ENCODE data around the gene RGS6. TPM values are rescaled to one million over a fixed set of nuclear protein-coding genes. Genes with fewer than 3 reads are reported as not detected.
A peak's percentile ranks its signal among the peaks of the same experiment; 100 is the strongest.

Gene RGS6
- total RNA-seq, 1 donor from 2014 or later = 5.2 TPM

- no peaks in the 10 kb centered on the region for H3K9me3 ChIP-seq (ENCODE audit: control insufficient read depth in 3 of 3, low read length in 3 of 3)
- H3K9ac ChIP-seq (ENCODE audit: low read depth in 1 of 3, low read length in 3 of 3) = no peak overlapping the region
- no peaks in the 10 kb centered on the region for H3K36me3 ChIP-seq (ENCODE audit: control insufficient read depth in 3 of 3, insufficient read depth in 3 of 3, low read length in 3 of 3)
- no peak overlapping the region for H3K4me3 ChIP-seq (ENCODE audit: low read length in 3 of 3)
- H3K4me1 ChIP-seq (ENCODE audit: control insufficient read depth in 3 of 3, insufficient read depth in 3 of 3, low read length in 3 of 3) = no peaks in the 10 kb centered on the region
- H3K27me3 ChIP-seq (ENCODE audit: control insufficient read depth in 3 of 3, insufficient read depth in 3 of 3, low read length in 3 of 3) = no peaks in the 10 kb centered on the region
- H3K27ac ChIP-seq (ENCODE audit: low read depth, low read length) = no peak overlapping the region
Observed at GRCh38 chr14:72126091-72126490, 193.9 kb downstream of the RGS6 start.

- H3K9me3 ChIP-seq (ENCODE audit: control insufficient read depth in 3 of 3, low read length in 3 of 3) = no peaks in the 10 kb centered on the region
Observed at GRCh38 chr14:72126561-72126960, 194.3 kb downstream of the RGS6 start.

GRCh38 chr14:72128629-72129028, 196.4 kb downstream of the RGS6 start:
- H3K27ac ChIP-seq (ENCODE audit: low read depth, low read length) = no peak overlapping the region
- H3K27me3 ChIP-seq (ENCODE audit: control insufficient read depth in 3 of 3, insufficient read depth in 3 of 3, low read length in 3 of 3) = no peaks in the 10 kb centered on the region
- no peak overlapping the region for H3K9ac ChIP-seq (ENCODE audit: low read depth in 1 of 3, low read length in 3 of 3)
- peaks cover 0 to 2% (median 0%) of the 10 kb centered on the region in 3 donors for H3K9me3 ChIP-seq (ENCODE audit: control insufficient read depth in 3 of 3, low read length in 3 of 3)
- H3K4me3 ChIP-seq (ENCODE audit: low read length in 3 of 3) = no peak overlapping the region
- H3K4me1 ChIP-seq (ENCODE audit: control insufficient read depth in 3 of 3, insufficient read depth in 3 of 3, low read length in 3 of 3) = no peaks in the 10 kb centered on the region
- no peaks in the 10 kb centered on the region for H3K36me3 ChIP-seq (ENCODE audit: control insufficient read depth in 3 of 3, insufficient read depth in 3 of 3, low read length in 3 of 3)

More at GRCh38 chr14:72126561-72126960, 194.3 kb downstream of the RGS6 start:
- no peaks in the 10 kb centered on the region for H3K4me1 ChIP-seq (ENCODE audit: control insufficient read depth in 3 of 3, insufficient read depth in 3 of 3, low read length in 3 of 3)
- H3K9ac ChIP-seq (ENCODE audit: low read depth in 1 of 3, low read length in 3 of 3) = no peak overlapping the region
- no peak overlapping the region for H3K4me3 ChIP-seq (ENCODE audit: low read length in 3 of 3)
- no peaks in the 10 kb centered on the region for H3K27me3 ChIP-seq (ENCODE audit: control insufficient read depth in 3 of 3, insufficient read depth in 3 of 3, low read length in 3 of 3)
- H3K27ac ChIP-seq (ENCODE audit: low read depth, low read length) = no peak overlapping the region
- H3K36me3 ChIP-seq (ENCODE audit: control insufficient read depth in 3 of 3, insufficient read depth in 3 of 3, low read length in 3 of 3) = no peaks in the 10 kb centered on the region

GRCh38 chr14:72129291-72129690, 197.1 kb downstream of the RGS6 start:
- Histone ChIP-seq H3K4me3 (ENCODE audit: low read length in 3 of 3) (no peak overlapping the region), H3K27ac (ENCODE audit: low read depth, low read length) (no peak overlapping the region), H3K4me1 (ENCODE audit: control insufficient read depth in 3 of 3, insufficient read depth in 3 of 3, low read length in 3 of 3) (no peaks in the 10 kb centered on the region), H3K27me3 (ENCODE audit: control insufficient read depth in 3 of 3, insufficient read depth in 3 of 3, low read length in 3 of 3) (no peaks in the 10 kb centered on the region), H3K9ac (ENCODE audit: low read depth in 1 of 3, low read length in 3 of 3) (no peak overlapping the region), H3K36me3 (ENCODE audit: control insufficient read depth in 3 of 3, insufficient read depth in 3 of 3, low read length in 3 of 3) (no peaks in the 10 kb centered on the region), H3K9me3 (ENCODE audit: control insufficient read depth in 3 of 3, low read length in 3 of 3) (peaks cover 0 to 4% (median 0%) of the 10 kb centered on the region in 3 donors)

GRCh38 chr14:72141084-72141483, 208.9 kb downstream of the RGS6 start:
- Histone ChIP-seq H3K27ac (ENCODE audit: low read depth, low read length) (no peak overlapping the region), H3K9me3 (ENCODE audit: control insufficient read depth in 3 of 3, low read length in 3 of 3) (no peaks in the 10 kb centered on the region), H3K4me3 (ENCODE audit: low read length in 3 of 3) (no peak overlapping the region), H3K36me3 (ENCODE audit: control insufficient read depth in 3 of 3, insufficient read depth in 3 of 3, low read length in 3 of 3) (no peaks in the 10 kb centered on the region), H3K27me3 (ENCODE audit: control insufficient read depth in 3 of 3, insufficient read depth in 3 of 3, low read length in 3 of 3) (no peaks in the 10 kb centered on the region), H3K4me1 (ENCODE audit: control insufficient read depth in 3 of 3, insufficient read depth in 3 of 3, low read length in 3 of 3) (no peaks in the 10 kb centered on the region), H3K9ac (ENCODE audit: low read depth in 1 of 3, low read length in 3 of 3) (no peak overlapping the region)

GRCh38 chr14:72142328-72142727, 210.1 kb downstream of the RGS6 start:
- Histone ChIP-seq H3K4me3 (ENCODE audit: low read length in 3 of 3) (no peak overlapping the region), H3K9me3 (ENCODE audit: control insufficient read depth in 3 of 3, low read length in 3 of 3) (no peaks in the 10 kb centered on the region), H3K4me1 (ENCODE audit: control insufficient read depth in 3 of 3, insufficient read depth in 3 of 3, low read length in 3 of 3) (no peaks in the 10 kb centered on the region), H3K36me3 (ENCODE audit: control insufficient read depth in 3 of 3, insufficient read depth in 3 of 3, low read length in 3 of 3) (no peaks in the 10 kb centered on the region), H3K27ac (ENCODE audit: low read depth, low read length) (no peak overlapping the region), H3K27me3 (ENCODE audit: control insufficient read depth in 3 of 3, insufficient read depth in 3 of 3, low read length in 3 of 3) (no peaks in the 10 kb centered on the region), H3K9ac (ENCODE audit: low read depth in 1 of 3, low read length in 3 of 3) (no peak overlapping the region)

- no peaks in the 10 kb centered on the region for H3K27me3 ChIP-seq (ENCODE audit: control insufficient read depth in 3 of 3, insufficient read depth in 3 of 3, low read length in 3 of 3)
- H3K4me3 ChIP-seq (ENCODE audit: low read length in 3 of 3) = no peak overlapping the region
- no peak overlapping the region for H3K9ac ChIP-seq (ENCODE audit: low read depth in 1 of 3, low read length in 3 of 3)
Observed at GRCh38 chr14:72146241-72146640, 214.0 kb downstream of the RGS6 start.

GRCh38 chr14:72154645-72155378, 222.6 kb downstream of the RGS6 start:
- H3K4me1 ChIP-seq (ENCODE audit: control insufficient read depth in 3 of 3, insufficient read depth in 3 of 3, low read length in 3 of 3) = peaks cover 0 to 4% (median 0%) of the 10 kb centered on the region in 3 donors
- H3K27me3 ChIP-seq (ENCODE audit: control insufficient read depth in 3 of 3, insufficient read depth in 3 of 3, low read length in 3 of 3) = no peaks in the 10 kb centered on the region
- H3K27ac ChIP-seq (ENCODE audit: low read depth, low read length) = no peak overlapping the region
- H3K36me3 ChIP-seq (ENCODE audit: control insufficient read depth in 3 of 3, insufficient read depth in 3 of 3, low read length in 3 of 3) = no peaks in the 10 kb centered on the region
- peak overlapping the region in 1 of 3 donors; percentile 5 for H3K4me3 ChIP-seq (ENCODE audit: low read length in 3 of 3)
- H3K9ac ChIP-seq (ENCODE audit: low read depth in 1 of 3, low read length in 3 of 3) = no peak overlapping the region
- peaks cover 0 to 4% (median 0%) of the 10 kb centered on the region in 3 donors for H3K9me3 ChIP-seq (ENCODE audit: control insufficient read depth in 3 of 3, low read length in 3 of 3)

More at GRCh38 chr14:72146241-72146640, 214.0 kb downstream of the RGS6 start:
- Histone ChIP-seq H3K9me3 (ENCODE audit: control insufficient read depth in 3 of 3, low read length in 3 of 3) (no peaks in the 10 kb centered on the region), H3K36me3 (ENCODE audit: control insufficient read depth in 3 of 3, insufficient read depth in 3 of 3, low read length in 3 of 3) (no peaks in the 10 kb centered on the region), H3K27ac (ENCODE audit: low read depth, low read length) (no peak overlapping the region), H3K4me1 (ENCODE audit: control insufficient read depth in 3 of 3, insufficient read depth in 3 of 3, low read length in 3 of 3) (no peaks in the 10 kb centered on the region)

- H3K27ac ChIP-seq (ENCODE audit: low read depth, low read length) = no peak overlapping the region
- H3K36me3 ChIP-seq (ENCODE audit: control insufficient read depth in 3 of 3, insufficient read depth in 3 of 3, low read length in 3 of 3) = no peaks in the 10 kb centered on the region
- peaks cover 0 to 4% (median 0%) of the 10 kb centered on the region in 3 donors for H3K4me1 ChIP-seq (ENCODE audit: control insufficient read depth in 3 of 3, insufficient read depth in 3 of 3, low read length in 3 of 3)
- H3K9me3 ChIP-seq (ENCODE audit: control insufficient read depth in 3 of 3, low read length in 3 of 3) = peaks cover 0 to 4% (median 0%) of the 10 kb centered on the region in 3 donors
- peak overlapping the region in 1 of 3 donors; percentile 5 for H3K4me3 ChIP-seq (ENCODE audit: low read length in 3 of 3)
- no peak overlapping the region for H3K9ac ChIP-seq (ENCODE audit: low read depth in 1 of 3, low read length in 3 of 3)
- H3K27me3 ChIP-seq (ENCODE audit: control insufficient read depth in 3 of 3, insufficient read depth in 3 of 3, low read length in 3 of 3) = no peaks in the 10 kb centered on the region
Observed at GRCh38 chr14:72155379-72155993, 223.3 kb downstream of the RGS6 start.

All from skeletal muscle tissue (tissue), 4 donors.